GM12892 (cell line): ENCODE results near the gene NHS.

Experiments
- POLR2A ChIP-seq: IDR thresholded peaks from 2 replicates; pipeline ENCODE4 v1.6.1; 2011; ENCODE audit warnings: low read depth, low read length, control low read depth
- POLR2AphosphoS5 ChIP-seq: IDR thresholded peaks from 2 replicates; pipeline ENCODE4 v1.6.1; 2011; ENCODE audit warnings: low read depth, low read length, control low read depth
- TAF1 ChIP-seq: IDR thresholded peaks from 2 replicates; pipeline ENCODE4 v1.6.1; 2011; ENCODE audit warnings: low read depth, mild to moderate bottlenecking, control low read depth, low read length, borderline replicate concordance

DNA sequence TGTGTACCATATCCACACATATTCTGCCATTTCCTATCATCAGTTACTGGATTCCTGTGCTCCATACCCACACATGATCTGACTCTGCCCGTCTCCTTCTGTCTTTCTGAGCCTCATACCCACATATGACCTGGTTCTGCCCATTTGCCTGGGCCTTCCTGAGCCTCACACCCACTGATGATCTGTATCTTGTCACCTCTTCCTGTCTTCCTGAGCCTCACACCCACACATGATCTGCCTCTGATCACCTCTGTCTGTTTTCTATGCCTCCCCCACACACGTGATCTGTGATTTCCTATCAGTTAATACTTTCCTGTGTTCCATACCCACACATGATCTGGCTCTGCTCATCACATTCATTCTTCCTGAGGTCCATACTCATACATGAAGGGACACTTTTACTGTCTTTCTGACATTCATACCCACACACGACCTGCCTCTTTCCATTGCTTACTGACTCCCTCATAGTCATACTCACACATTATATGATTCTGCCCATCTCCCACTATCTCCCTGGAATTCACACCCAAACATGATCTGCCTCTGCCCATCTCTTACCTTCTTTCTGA is 394.8 kb downstream of the NHS start:
- TF ChIP-seq POLR2AphosphoS5 (no peak), TAF1 (no peak), POLR2A (no peak)
